DOHH2 (cell line): ENCODE data around the gene RUNX1.

Source experiments
- H3F3A ChIP-seq: fragments of 200-600 bp; sonication (generic), shearing (Covaris generic); 2 replicates; pipeline ENCODE4 v1.6.0; 2016; ENCODE audit warnings: antibody characterized with exemption, mild to moderate bottlenecking; ENCODE audit not compliant: control insufficient read depth, insufficient read depth
- H3K27ac ChIP-seq: fragments of 200-600 bp; sonication (generic); 2 replicates; pipeline ENCODE4 v1.5.1; 2014; ENCODE audit warnings: low read depth, mild to moderate bottlenecking, low read length, moderate library complexity
- H3K27me3 ChIP-seq: fragments of 200-600 bp; sonication (generic); 2 replicates; pipeline ENCODE4 v1.6.1; 2014; ENCODE audit warnings: mild to moderate bottlenecking, low read length, mixed read lengths; ENCODE audit not compliant: control insufficient read depth
- H3K36me3 ChIP-seq: fragments of 200-600 bp; sonication (generic); 2 replicates; pipeline ENCODE4 v1.6.1; 2014; ENCODE audit warnings: mild to moderate bottlenecking, low read length, moderate library complexity, mixed read lengths; ENCODE audit not compliant: control insufficient read depth
- H3K4me1 ChIP-seq: fragments of 200-600 bp; sonication (generic); 2 replicates; pipeline ENCODE4 v1.6.1; 2014; ENCODE audit warnings: mild to moderate bottlenecking, low read length, mixed read lengths; ENCODE audit not compliant: control insufficient read depth
- H3K4me2 ChIP-seq: fragments of 200-600 bp; sonication (generic); 2 replicates; pipeline ENCODE4 v1.6.0; 2014; ENCODE audit warnings: mild to moderate bottlenecking, low read length, moderate library complexity
- H3K4me3 ChIP-seq: fragments of 200-600 bp; sonication (generic); 2 replicates; pipeline ENCODE4 v1.5.1; 2014; ENCODE audit warnings: mild to moderate bottlenecking, low read length, mixed read lengths
- H3K79me2 ChIP-seq: fragments of 200-600 bp; sonication (generic); 2 replicates; pipeline ENCODE4 v1.6.1; 2014; ENCODE audit warnings: mild to moderate bottlenecking, low read length, mixed read lengths; ENCODE audit not compliant: control insufficient read depth
- H3K9me2 ChIP-seq: fragments of 200-600 bp; sonication (generic); replicated peaks from 2 replicates; pipeline ENCODE4 v1.6.1; 2014; ENCODE audit warnings: mild to moderate bottlenecking, low read length, mixed read lengths; ENCODE audit not compliant: control insufficient read depth
- H3K9me3 ChIP-seq: fragments of 200-600 bp; sonication (generic); 2 replicates; pipeline ENCODE4 v1.6.1; 2014; ENCODE audit warnings: antibody characterized with exemption, low read length, mixed read lengths; ENCODE audit not compliant: control insufficient read depth, insufficient read depth
- H4K20me1 ChIP-seq: fragments of 200-600 bp; sonication (generic); 2 replicates; pipeline ENCODE4 v1.6.0; 2014; ENCODE audit warnings: low read depth, mild to moderate bottlenecking, antibody characterized with exemption, low read length, moderate library complexity; ENCODE audit not compliant: control insufficient read depth, insufficient read depth
- EZH2phosphoT487 ChIP-seq: fragments of 200-600 bp; sonication (generic); IDR thresholded peaks from 2 replicates; pipeline ENCODE4 v1.6.1; 2017; ENCODE audit warnings: borderline replicate concordance, mild to moderate bottlenecking, antibody characterized with exemption, low read length, moderate library complexity, mixed read lengths
- TF ChIP-seq, protein P1 (sequence below): fragments of 200-600 bp; sonication (generic); IDR thresholded peaks from one replicate; pipeline ENCODE4 v1.5.1; 2014; ENCODE audit warnings: antibody characterized with exemption, mild to moderate bottlenecking, low read depth, low read length; ENCODE audit not compliant: poor library complexity, severe bottlenecking

RUNX1 gene

DNA sequence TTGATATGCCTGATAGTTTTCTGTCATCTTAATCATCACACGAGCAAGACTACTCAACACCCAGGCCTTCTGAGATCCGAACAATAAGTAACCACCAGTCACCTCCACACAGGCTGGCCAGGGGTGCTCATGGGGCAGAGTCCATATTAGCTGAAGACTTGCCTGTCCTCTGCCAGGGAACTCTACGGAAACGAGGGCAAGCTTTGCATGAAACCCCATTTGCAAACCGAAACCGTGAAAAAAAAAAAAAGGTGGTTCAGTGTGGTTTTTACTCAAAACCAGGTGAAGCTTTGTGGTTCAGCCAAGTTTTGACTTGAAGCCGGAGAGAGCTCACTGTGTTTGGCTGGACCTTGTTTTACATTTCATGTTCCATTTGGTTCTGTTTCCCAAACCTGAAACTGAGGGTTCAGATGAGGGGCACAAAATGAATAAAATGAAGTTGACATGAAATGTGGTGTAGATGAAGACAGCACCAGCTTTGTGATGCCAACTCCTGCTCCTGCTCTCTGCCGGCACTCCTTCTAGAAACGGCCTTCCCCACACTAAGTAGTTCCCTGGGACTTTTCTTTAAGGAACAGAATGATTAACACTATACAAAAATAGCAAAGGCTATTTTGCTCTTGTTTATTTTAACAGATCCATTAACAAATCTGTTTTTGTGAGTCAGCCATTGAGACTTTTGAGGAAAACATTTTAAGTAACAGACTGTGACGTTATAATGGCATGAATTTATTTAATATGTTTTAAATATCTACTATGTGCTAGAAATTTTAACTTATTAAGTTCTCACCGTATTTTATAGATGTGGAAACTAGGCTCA lies 74.7 kb downstream of the RUNX1 start:
- TF ChIP-seq, protein P1, sequence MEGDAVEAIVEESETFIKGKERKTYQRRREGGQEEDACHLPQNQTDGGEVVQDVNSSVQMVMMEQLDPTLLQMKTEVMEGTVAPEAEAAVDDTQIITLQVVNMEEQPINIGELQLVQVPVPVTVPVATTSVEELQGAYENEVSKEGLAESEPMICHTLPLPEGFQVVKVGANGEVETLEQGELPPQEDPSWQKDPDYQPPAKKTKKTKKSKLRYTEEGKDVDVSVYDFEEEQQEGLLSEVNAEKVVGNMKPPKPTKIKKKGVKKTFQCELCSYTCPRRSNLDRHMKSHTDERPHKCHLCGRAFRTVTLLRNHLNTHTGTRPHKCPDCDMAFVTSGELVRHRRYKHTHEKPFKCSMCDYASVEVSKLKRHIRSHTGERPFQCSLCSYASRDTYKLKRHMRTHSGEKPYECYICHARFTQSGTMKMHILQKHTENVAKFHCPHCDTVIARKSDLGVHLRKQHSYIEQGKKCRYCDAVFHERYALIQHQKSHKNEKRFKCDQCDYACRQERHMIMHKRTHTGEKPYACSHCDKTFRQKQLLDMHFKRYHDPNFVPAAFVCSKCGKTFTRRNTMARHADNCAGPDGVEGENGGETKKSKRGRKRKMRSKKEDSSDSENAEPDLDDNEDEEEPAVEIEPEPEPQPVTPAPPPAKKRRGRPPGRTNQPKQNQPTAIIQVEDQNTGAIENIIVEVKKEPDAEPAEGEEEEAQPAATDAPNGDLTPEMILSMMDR: no peak
- Histone ChIP-seq H3K4me3 (no peak overlapping the region), H3K27ac (no peak overlapping the region), H3K36me3 (peaks cover 14% of the 10 kb centered on the region), H3K9me2 (no peaks in the 10 kb centered on the region), H3K4me1 (peaks cover 31% of the 10 kb centered on the region), H3K9me3 (no peaks in the 10 kb centered on the region), H3K27me3 (no peaks in the 10 kb centered on the region), H3K4me2 (no peak overlapping the region), H3K79me2 (peaks cover 92% of the 10 kb centered on the region), H4K20me1 (peaks cover 12% of the 10 kb centered on the region; the same call in 1 of the 2 replicates), H3F3A (no peaks in the 10 kb centered on the region)

DNA sequence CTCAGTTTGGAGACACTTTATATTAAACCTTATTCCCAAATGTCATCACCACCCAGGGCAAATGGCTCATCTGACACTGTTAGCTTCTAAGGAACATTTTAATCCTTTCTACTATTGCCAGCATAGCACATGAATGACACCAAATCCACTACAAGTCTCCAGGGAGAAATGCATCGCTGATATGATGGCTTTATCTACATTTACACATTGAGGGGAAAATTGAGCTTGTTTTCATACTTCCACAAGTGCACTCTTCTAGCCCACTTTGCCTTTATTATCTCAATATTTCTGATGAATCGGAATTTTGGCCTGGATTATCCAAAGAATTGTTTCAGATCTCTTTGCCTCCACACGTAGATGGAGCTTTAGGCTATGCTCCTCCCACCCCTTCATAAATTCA lies 75.4 kb downstream of the RUNX1 start:
- Histone ChIP-seq H3K27me3 (no peaks in the 10 kb centered on the region), H4K20me1 (peaks cover 16% of the 10 kb centered on the region; the same call in 1 of the 2 replicates), H3K4me2 (no peak overlapping the region), H3K9me2 (no peaks in the 10 kb centered on the region), H3K27ac (no peak overlapping the region), H3K4me3 (no peak overlapping the region), H3K36me3 (peaks cover 20% of the 10 kb centered on the region), H3K79me2 (peaks cover 92% of the 10 kb centered on the region), H3K9me3 (no peaks in the 10 kb centered on the region), H3K4me1 (peaks cover 31% of the 10 kb centered on the region), H3F3A (no peaks in the 10 kb centered on the region)
- TF ChIP-seq, protein P1: no peak

DNA sequence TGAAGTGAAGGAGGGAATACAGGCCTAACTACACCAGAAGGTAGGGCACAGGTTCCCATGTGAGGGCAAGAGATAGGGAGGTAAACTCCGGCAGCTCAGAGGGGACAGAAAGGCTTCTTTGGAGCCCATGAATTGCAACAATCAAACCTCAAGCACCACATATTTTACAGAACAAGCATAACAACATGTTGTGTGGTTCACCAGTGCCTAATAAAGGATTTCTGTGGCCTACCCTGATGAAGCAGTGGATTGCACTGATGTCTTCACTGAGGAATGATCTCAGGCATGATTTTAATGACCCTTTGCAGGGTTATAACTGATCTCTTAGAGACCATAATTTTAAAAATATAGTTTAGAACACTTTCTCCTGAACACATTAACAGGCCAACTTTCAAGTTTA lies 77.4 kb downstream of the RUNX1 start:
- no peaks in the 10 kb centered on the region for H3K9me3 ChIP-seq
- H3K4me1 ChIP-seq: peaks cover 31% of the 10 kb centered on the region
- no peaks in the 10 kb centered on the region for H3K27me3 ChIP-seq

More for the DNA sequence above, 77.4 kb downstream of the RUNX1 start:
- H4K20me1 ChIP-seq: peaks cover 23% of the 10 kb centered on the region; the same call in 1 of the 2 replicates
- no peak overlapping the region for H3K4me3 ChIP-seq
- H3K79me2 ChIP-seq: peaks cover 93% of the 10 kb centered on the region
- peaks cover 34% of the 10 kb centered on the region for H3K36me3 ChIP-seq
- H3K27ac ChIP-seq: no peak overlapping the region
- H3K9me2 ChIP-seq: no peaks in the 10 kb centered on the region
- no peaks in the 10 kb centered on the region for H3F3A ChIP-seq
- TF ChIP-seq, protein P1: no peak
- TF ChIP-seq EZH2phosphoT487: no peak
- H3K4me2 ChIP-seq: no peak overlapping the region
